Testis (tissue), 3 donors: ENCODE results near the gene TAC4. TPM values are rescaled to one million over a fixed set of nuclear protein-coding genes. Genes with fewer than 3 reads are reported as not detected.

ENCODE experiments used
- DNase-seq: peaks from one replicate; pipeline ENCODE4 v3.0.0-alpha.2; 2019
- H3K27ac ChIP-seq, 2 donors: fragments of 200-600 bp; sonication (generic); one replicate each; pipeline ENCODE4 v1.5.1; 2019
- H3K27me3 ChIP-seq: fragments of 200-600 bp; sonication (generic); one replicate; pipeline ENCODE4 v1.5.1; 2019
- H3K36me3 ChIP-seq: fragments of 200-600 bp; sonication (generic); one replicate; pipeline ENCODE4 v1.5.1; 2017; ENCODE audit warnings: low read depth; ENCODE audit errors: missing control alignments
- H3K4me1 ChIP-seq: fragments of 200-600 bp; sonication (generic); one replicate; pipeline ENCODE4 v1.5.1; 2019
- H3K4me3 ChIP-seq, 2 donors: fragments of 200-600 bp; sonication (generic); one replicate each; pipeline ENCODE4 v1.5.1; 2017 to 2019
- H3K9me3 ChIP-seq: fragments of 200-600 bp; sonication (generic); one replicate; pipeline ENCODE4 v1.5.1; 2017
- POLR2A ChIP-seq: fragments of 450-650 bp; IDR thresholded peaks from one replicate; pipeline ENCODE4 v1.6.1; 2017; ENCODE audit warnings: antibody characterized with exemption, mild to moderate bottlenecking, moderate library complexity
- WGBS, 2 donors: methylation state at CpG; one replicate each; pipeline ENCODE4 v1.1.5; 2018; 5-methylcytosine and 5-hydroxymethylcytosine counted together
- intact Hi-C: fragments of 100-400 bp; cut with DNase I; formaldehyde crosslinking; loops from one replicate; pipeline ENCODE4 v1.15.1; 2023; ENCODE audit warnings: low total_unique reads
- polyA plus RNA-seq: library from polyadenylated mRNA; stranded (reverse); fragments of 350-450 nt; fragmentation: Illumina TruSeq; extraction: RNeasy Lipid Tissue Mini Kit (QIAGEN cat#74804); gene quantifications from one replicate; pipeline ENCODE4 v1.2.3, GENCODE V29; 2014; ENCODE audit warnings: low read depth, low replicate concordance; ENCODE audit not compliant: insufficient read depth
- total RNA-seq, 2 donors: library from RNA; depleted of rRNA; stranded (reverse); fragments of >200 nt; gene quantifications; one replicate each; pipeline ENCODE4 v1.2.3, GENCODE V29; 2016
- TF ChIP-seq, protein P1 (sequence below), 3 experiments: fragments of 450-650 bp in 2 of 3; fragments of 200-600 bp in 1 of 3; sonication (generic) in 1 of 3; IDR thresholded peaks; one replicate each; pipeline ENCODE4 v1.5.1; 2016 to 2019; ENCODE audit warnings: antibody characterized with exemption in 3 of 3, mild to moderate bottlenecking in 2 of 3, moderate library complexity in 1 of 3

TAC4 gene
- total and polyA plus RNA-seq, 3 donors from 2014 or later, result not detected

DNA sequence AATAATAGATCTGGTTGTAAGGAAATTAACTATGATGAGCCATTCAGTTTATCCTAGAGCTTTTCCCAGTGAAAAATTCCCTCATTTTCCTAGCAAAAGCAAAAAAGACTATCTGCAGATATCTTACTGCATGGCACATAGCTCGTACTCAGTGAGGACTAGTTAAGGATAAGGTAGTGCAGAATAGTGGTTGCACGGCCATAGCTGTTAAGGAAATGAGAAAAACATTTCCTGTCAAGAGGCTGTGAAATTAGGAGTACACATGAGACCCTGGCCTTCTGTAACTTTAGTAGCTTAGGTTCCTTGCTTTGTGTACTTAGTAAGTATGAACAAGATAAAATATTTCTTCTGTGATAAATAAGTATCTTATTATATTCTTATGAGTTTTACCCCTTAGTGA is 49.1 kb downstream of the TAC4 start:
- Histone ChIP-seq H3K4me1 (no peaks in the 10 kb centered on the region), H3K27ac (no peak overlapping the region), H3K9me3 (no peaks in the 10 kb centered on the region), H3K36me3 (no peaks in the 10 kb centered on the region), H3K27me3 (no peaks in the 10 kb centered on the region), H3K4me3 (no peak overlapping the region)
- 76 to 85% methylated on average over 2 of the region's 2 CpGs for WGBS, 2 donors
- intact Hi-C loops, result no loop called here
- TF ChIP-seq, protein P1, sequence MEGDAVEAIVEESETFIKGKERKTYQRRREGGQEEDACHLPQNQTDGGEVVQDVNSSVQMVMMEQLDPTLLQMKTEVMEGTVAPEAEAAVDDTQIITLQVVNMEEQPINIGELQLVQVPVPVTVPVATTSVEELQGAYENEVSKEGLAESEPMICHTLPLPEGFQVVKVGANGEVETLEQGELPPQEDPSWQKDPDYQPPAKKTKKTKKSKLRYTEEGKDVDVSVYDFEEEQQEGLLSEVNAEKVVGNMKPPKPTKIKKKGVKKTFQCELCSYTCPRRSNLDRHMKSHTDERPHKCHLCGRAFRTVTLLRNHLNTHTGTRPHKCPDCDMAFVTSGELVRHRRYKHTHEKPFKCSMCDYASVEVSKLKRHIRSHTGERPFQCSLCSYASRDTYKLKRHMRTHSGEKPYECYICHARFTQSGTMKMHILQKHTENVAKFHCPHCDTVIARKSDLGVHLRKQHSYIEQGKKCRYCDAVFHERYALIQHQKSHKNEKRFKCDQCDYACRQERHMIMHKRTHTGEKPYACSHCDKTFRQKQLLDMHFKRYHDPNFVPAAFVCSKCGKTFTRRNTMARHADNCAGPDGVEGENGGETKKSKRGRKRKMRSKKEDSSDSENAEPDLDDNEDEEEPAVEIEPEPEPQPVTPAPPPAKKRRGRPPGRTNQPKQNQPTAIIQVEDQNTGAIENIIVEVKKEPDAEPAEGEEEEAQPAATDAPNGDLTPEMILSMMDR (IDR thresholded peaks at IDR 0.05), result no peak
- TF ChIP-seq POLR2A, result no peak
- no peak for DNase-seq

DNA sequence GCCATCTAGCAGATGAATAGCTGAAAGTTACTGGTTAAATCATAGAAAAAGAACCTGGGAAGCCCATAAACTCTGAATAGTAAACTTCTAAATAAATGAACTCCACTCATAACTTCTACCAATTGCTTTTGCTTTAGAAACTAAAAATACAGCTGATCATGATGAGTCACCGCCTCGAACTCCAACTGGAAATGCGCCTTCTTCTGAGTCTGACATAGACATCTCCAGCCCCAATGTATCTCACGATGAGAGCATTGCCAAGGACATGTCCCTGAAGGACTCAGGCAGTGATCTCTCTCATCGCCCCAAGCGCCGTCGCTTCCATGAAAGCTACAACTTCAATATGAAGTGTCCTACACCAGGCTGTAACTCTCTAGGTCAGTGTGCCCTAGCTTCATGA is 49.7 kb downstream of the TAC4 start:
- Histone ChIP-seq H3K4me3 (no peak overlapping the region), H3K36me3 (no peaks in the 10 kb centered on the region), H3K27me3 (no peaks in the 10 kb centered on the region)

DNA sequence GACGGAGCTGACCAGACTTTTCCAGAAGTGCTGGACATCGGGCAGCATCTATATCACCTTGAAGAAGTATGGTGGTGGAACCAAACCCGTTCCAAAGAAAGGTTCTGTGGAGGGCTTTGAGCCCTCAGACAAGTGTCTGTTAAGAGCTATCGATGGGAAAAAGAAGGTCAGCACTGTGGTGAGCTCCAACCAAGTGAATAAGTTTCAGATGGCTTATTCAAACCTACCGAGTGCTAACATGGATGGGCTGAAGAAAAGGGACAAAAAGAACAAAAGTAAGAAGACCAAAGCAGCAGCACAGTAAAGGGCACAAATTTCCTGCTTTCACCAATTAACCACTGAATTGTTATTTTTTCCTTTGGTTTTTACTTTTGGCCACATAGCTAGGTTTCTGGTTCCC is 52.5 kb downstream of the TAC4 start:
- no peak for TF ChIP-seq POLR2A
- TF ChIP-seq, protein P1 (IDR thresholded peaks at IDR 0.05), result no peak
- DNase-seq, result no peak
- intact Hi-C loops, result no loop called here
- Histone ChIP-seq H3K27me3 (no peaks in the 10 kb centered on the region), H3K27ac (no peak overlapping the region), H3K9me3 (no peaks in the 10 kb centered on the region), H3K36me3 (no peaks in the 10 kb centered on the region), H3K4me1 (peaks cover 11% of the 10 kb centered on the region), H3K4me3 (no peak overlapping the region)
- WGBS, 2 donors, result 89 to 90% methylated on average over 5 of the region's 5 CpGs

More for the DNA sequence above, 49.7 kb downstream of the TAC4 start:
- H3K4me1 ChIP-seq, result no peaks in the 10 kb centered on the region
- TF ChIP-seq, protein P1 (IDR thresholded peaks at IDR 0.05), result no peak
- TF ChIP-seq POLR2A, result no peak
- 77 to 85% methylated on average over 8 of the region's 8 CpGs for WGBS, 2 donors
- intact Hi-C loops, result no loop called here
- no peak for DNase-seq
- no peak overlapping the region for H3K27ac ChIP-seq
- H3K9me3 ChIP-seq, result no peaks in the 10 kb centered on the region

DNA sequence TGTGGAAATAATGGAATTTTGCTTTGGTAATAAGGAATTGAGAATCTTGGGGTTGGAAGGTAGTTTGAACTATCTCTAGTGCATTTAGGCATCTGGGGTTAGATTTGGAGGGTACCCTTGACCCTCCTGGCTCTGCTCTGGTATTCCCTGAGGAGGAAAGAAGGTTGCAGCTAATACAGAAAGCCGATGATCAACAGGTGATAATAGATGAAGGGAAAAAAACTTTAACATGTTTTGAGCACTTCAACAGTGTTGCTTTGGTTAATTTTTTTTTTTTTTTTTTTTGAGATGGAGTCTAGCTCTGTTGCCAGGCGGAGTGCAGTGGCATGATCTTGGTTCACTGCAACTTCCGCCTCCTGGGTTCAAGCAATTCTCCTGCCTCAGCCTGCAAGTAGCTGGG is 54.6 kb downstream of the TAC4 start:
- no peak overlapping the region for H3K27ac ChIP-seq
- TF ChIP-seq, protein P1 (IDR thresholded peaks at IDR 0.05), result no peak
- TF ChIP-seq POLR2A, result no peak
- intact Hi-C loops, result no loop called here
- no peaks in the 10 kb centered on the region for H3K36me3 ChIP-seq
- WGBS, 2 donors, result 85 to 89% methylated on average over 3 of the region's 3 CpGs
- no peaks in the 10 kb centered on the region for H3K9me3 ChIP-seq
- no peaks in the 10 kb centered on the region for H3K27me3 ChIP-seq
- DNase-seq, result no peak
- peaks cover 21% of the 10 kb centered on the region for H3K4me1 ChIP-seq
- H3K4me3 ChIP-seq, result no peak overlapping the region

DNA sequence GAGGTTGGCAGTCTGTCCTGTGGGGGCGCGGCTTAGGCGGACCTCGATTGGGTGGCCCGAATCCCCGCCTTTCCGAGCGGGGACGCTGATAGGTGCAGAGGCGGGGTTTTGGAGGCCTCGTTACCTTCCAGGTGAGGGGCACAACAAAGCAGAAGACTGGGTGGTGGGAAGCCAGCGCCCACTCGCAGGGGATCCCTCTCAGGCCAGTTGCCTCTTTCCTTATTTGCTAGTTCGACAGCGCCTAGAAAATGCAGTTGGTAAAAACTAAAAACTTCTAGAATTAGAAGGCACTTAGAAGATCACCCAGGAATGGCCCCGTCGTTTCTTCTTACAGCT is 58.7 kb downstream of the TAC4 start:
- intact Hi-C loops, result no loop called here
- no peak for DNase-seq
- WGBS, 2 donors, result 2 to 3% methylated on average over 15 to 17 of the region's 17 CpGs
- Histone ChIP-seq H3K36me3 (no peaks in the 10 kb centered on the region), H3K9me3 (no peaks in the 10 kb centered on the region), H3K4me1 (peaks cover 25% of the 10 kb centered on the region), H3K4me3 (peak overlapping the region; percentile 89 to 96), H3K27ac (peak overlapping the region; percentile 34 to 95), H3K27me3 (no peaks in the 10 kb centered on the region)
- no peak for TF ChIP-seq POLR2A
- TF ChIP-seq, protein P1 (IDR thresholded peaks at IDR 0.05), result no peak
